OCI-LY7 (cell line): ENCODE measurements around the gene IL9. TPM values are rescaled to one million over a fixed set of nuclear protein-coding genes. Genes with fewer than 3 reads are reported as not detected.

Experiments
- BruUV-seq: library from RNA; stranded (reverse); fragments of 400-500 nt; replicated peaks from 2 replicates; lab custom pipeline; 2021; lab: Mats Ljungman, UMichigan
- CTCF ChIA-PET: fragments of 300-600 bp; sonication (Branson Sonifier 250); formaldehyde crosslinking; loops from one replicate; lab custom pipeline; 2022; ENCODE audit warnings: antibody characterized with exemption; ENCODE audit not compliant: unreplicated experiment; lab: Charles Lee
- POLR2A ChIA-PET: fragments of 300-600 bp; sonication (Branson Sonifier 250); formaldehyde crosslinking; loops from one replicate; lab custom pipeline; 2022; ENCODE audit warnings: antibody characterized with exemption; lab: Charles Lee
- DNase-seq: peaks from one replicate; pipeline ENCODE4 v3.0.0-alpha.2; 2015; ENCODE audit warnings: low spot score
- H2AFZ ChIP-seq: fragments of 200-600 bp; sonication (generic), shearing (Covaris generic); 2 replicates; pipeline ENCODE4 v1.6.1; 2014; ENCODE audit warnings: mild to moderate bottlenecking, antibody characterized with exemption, low read length, moderate library complexity
- H3K27ac ChIP-seq: fragments of 200-600 bp; sonication (generic); 2 replicates; pipeline ENCODE4 v1.5.1; 2014; ENCODE audit warnings: mixed run types, low read depth, mild to moderate bottlenecking, moderate library complexity, low read length, inconsistent platforms; ENCODE audit not compliant: poor library complexity, severe bottlenecking
- H3K36me3 ChIP-seq: fragments of 200-600 bp; sonication (generic); 2 replicates; pipeline ENCODE4 v1.6.1; 2014; ENCODE audit warnings: mild to moderate bottlenecking, antibody characterized with exemption, low read length, moderate library complexity, mixed read lengths; ENCODE audit not compliant: insufficient read depth
- H3K4me1 ChIP-seq: fragments of 200-600 bp; sonication (generic); 2 replicates; pipeline ENCODE4 v1.5.1; 2014; ENCODE audit warnings: mild to moderate bottlenecking, low read length; ENCODE audit not compliant: insufficient read depth, poor library complexity, severe bottlenecking
- H3K4me2 ChIP-seq: fragments of 200-600 bp; sonication (generic); 2 replicates; pipeline ENCODE4 v1.6.1; 2014; ENCODE audit warnings: mild to moderate bottlenecking, low read length
- H3K4me3 ChIP-seq: fragments of 200-600 bp; sonication (generic); 2 replicates; pipeline ENCODE4 v1.5.1; 2014; ENCODE audit warnings: mild to moderate bottlenecking, low read depth, low read length; ENCODE audit not compliant: poor library complexity, severe bottlenecking
- H3K79me2 ChIP-seq: fragments of 200-600 bp; sonication (generic); 2 replicates; pipeline ENCODE4 v1.6.1; 2016; ENCODE audit warnings: low read depth, mild to moderate bottlenecking, low read length, moderate library complexity, mixed read lengths; ENCODE audit not compliant: insufficient read depth
- H3K9me2 ChIP-seq: fragments of 200-600 bp; sonication (generic); 2 replicates; pipeline ENCODE4 v1.6.1; 2016; ENCODE audit warnings: mild to moderate bottlenecking, low read length, mixed read lengths; ENCODE audit not compliant: insufficient read depth
- H3K9me3 ChIP-seq: fragments of 200-600 bp; sonication (generic); 2 replicates; pipeline ENCODE4 v1.6.1; 2014; ENCODE audit warnings: mild to moderate bottlenecking, mixed run types, low read length, mixed read lengths
- H4K20me1 ChIP-seq: fragments of 200-600 bp; sonication (generic); 2 replicates; pipeline ENCODE4 v1.6.1; 2014; ENCODE audit warnings: mild to moderate bottlenecking, antibody characterized with exemption, low read length, moderate library complexity, mixed read lengths; ENCODE audit not compliant: insufficient read depth
- EZH2phosphoT487 ChIP-seq: fragments of 200-600 bp; sonication (generic); IDR thresholded peaks from 2 replicates; pipeline ENCODE4 v1.6.1; 2018; ENCODE audit warnings: low read depth, borderline replicate concordance, mild to moderate bottlenecking, mixed run types, antibody characterized with exemption, low read length, moderate library complexity, mixed read lengths
- intact Hi-C: fragments of 100-400 bp; cut with micrococcal nuclease; formaldehyde crosslinking; loops from one replicate; pipeline ENCODE4 v1.10.0; 2022; ENCODE audit not compliant: unreplicated experiment
- total RNA-seq, 2 experiments: library from RNA; depleted of rRNA in 1 of 2; stranded (reverse); fragments of >200 nt in 1 of 2; shearing (Covaris generic) in 1 of 2; gene quantifications; 2 replicates each; pipeline ENCODE4 v1.2.3, GENCODE V29; 2014 to 2022
- TF ChIP-seq, protein P1 (sequence below): fragments of 200-600 bp; sonication (generic); conservative IDR thresholded peaks from 2 replicates; pipeline ENCODE4 v1.5.1; 2014; ENCODE audit warnings: mild to moderate bottlenecking, antibody characterized with exemption, low read length, moderate library complexity, mixed read lengths

The IL9 gene
- total RNA-seq, 2 experiments from 2014 or later: not detected

GRCh38 chr5:135916638-135917263, 21.1 kb upstream of the IL9 start:
- Histone ChIP-seq H3K9me3 (no peaks in the 10 kb centered on the region), H3K36me3 (no peaks in the 10 kb centered on the region), H3K9me2 (no peaks in the 10 kb centered on the region), H2AFZ (no peak overlapping the region), H3K4me3 (no peak overlapping the region), H3K4me1 (no peaks in the 10 kb centered on the region), H4K20me1 (no peaks in the 10 kb centered on the region), H3K4me2 (no peak overlapping the region), H3K27ac (no peak overlapping the region), H3K79me2 (no peaks in the 10 kb centered on the region)
- intact Hi-C loops: no loop called here
- no peak for TF ChIP-seq EZH2phosphoT487
- TF ChIP-seq, protein P1, sequence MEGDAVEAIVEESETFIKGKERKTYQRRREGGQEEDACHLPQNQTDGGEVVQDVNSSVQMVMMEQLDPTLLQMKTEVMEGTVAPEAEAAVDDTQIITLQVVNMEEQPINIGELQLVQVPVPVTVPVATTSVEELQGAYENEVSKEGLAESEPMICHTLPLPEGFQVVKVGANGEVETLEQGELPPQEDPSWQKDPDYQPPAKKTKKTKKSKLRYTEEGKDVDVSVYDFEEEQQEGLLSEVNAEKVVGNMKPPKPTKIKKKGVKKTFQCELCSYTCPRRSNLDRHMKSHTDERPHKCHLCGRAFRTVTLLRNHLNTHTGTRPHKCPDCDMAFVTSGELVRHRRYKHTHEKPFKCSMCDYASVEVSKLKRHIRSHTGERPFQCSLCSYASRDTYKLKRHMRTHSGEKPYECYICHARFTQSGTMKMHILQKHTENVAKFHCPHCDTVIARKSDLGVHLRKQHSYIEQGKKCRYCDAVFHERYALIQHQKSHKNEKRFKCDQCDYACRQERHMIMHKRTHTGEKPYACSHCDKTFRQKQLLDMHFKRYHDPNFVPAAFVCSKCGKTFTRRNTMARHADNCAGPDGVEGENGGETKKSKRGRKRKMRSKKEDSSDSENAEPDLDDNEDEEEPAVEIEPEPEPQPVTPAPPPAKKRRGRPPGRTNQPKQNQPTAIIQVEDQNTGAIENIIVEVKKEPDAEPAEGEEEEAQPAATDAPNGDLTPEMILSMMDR: no peak
- ChIA-PET POLR2A (interaction anchor here (1.0 kb wide), 1 partner anchor 23 kb away, joined by 3 read pairs; no protein-coding TSS in a partner anchor), CTCF (no interaction called here)
- no peak for DNase-seq
- BruUV-seq: no TSS peak

GRCh38 chr5:135915466-135916001, 19.9 kb upstream of the IL9 start:
- Histone ChIP-seq H4K20me1 (no peaks in the 10 kb centered on the region), H3K79me2 (no peaks in the 10 kb centered on the region), H3K36me3 (no peaks in the 10 kb centered on the region), H3K4me1 (no peaks in the 10 kb centered on the region), H3K4me2 (no peak overlapping the region), H3K4me3 (no peak overlapping the region), H3K27ac (no peak overlapping the region), H2AFZ (no peak overlapping the region), H3K9me3 (no peaks in the 10 kb centered on the region), H3K9me2 (no peaks in the 10 kb centered on the region)
- TF ChIP-seq, protein P1: no peak
- TF ChIP-seq EZH2phosphoT487: no peak
- no peak for DNase-seq
- ChIA-PET POLR2A (no interaction called here), CTCF (no interaction called here)
- intact Hi-C loops: no loop called here
- BruUV-seq: no TSS peak
